Measurements from ENCODE around the gene ECSIT. TPM values are rescaled to one million over a fixed set of nuclear protein-coding genes. Genes with fewer than 3 reads are reported as not detected.

The ECSIT gene
- total and polyA plus RNA-seq, 12 donors = 28.7 to 122 (median 67.0) TPM

GRCh38 chr19:11556634-11557420, 27.9 kb upstream of the ECSIT start:
- Histone ChIP-seq H3K4me3 (no peak overlapping the region), H3K27me3 (no peaks in the 10 kb centered on the region), H3K9me3 (replicated peaks in 1 of 3) (no peaks in the 10 kb centered on the region), H3K4me1 (replicated peaks in 1 of 2) (peaks cover 14 to 32% of the 10 kb centered on the region in 2 donors), H3K36me3 (replicated peaks in 1 of 2) (peaks cover 0 to 20% of the 10 kb centered on the region in 2 donors), H3K27ac (no peak overlapping the region)
- 81 to 85% (median 83%) methylated on average over 4 of the region's 4 CpGs for WGBS, 4 donors
- no peak for TF ChIP-seq POLR2A (IDR thresholded peaks at IDR 0.05)
- no peak for TF ChIP-seq CTCF (IDR thresholded peaks at IDR 0.05)
- DNase-seq = no peak
- intact Hi-C loops (cut with DNase I) = no loop called here

GRCh38 chr19:11555246-11555645, 26.3 kb upstream of the ECSIT start:
- intact Hi-C loops (cut with DNase I) = no loop called here
- peaks cover 14 to 26% of the 10 kb centered on the region in 2 donors for H3K4me1 ChIP-seq (replicated peaks in 1 of 2)
- no peaks in the 10 kb centered on the region for H3K27me3 ChIP-seq
- H3K9me3 ChIP-seq (replicated peaks in 1 of 3) = no peaks in the 10 kb centered on the region
- TF ChIP-seq CTCF (IDR thresholded peaks at IDR 0.05) (no peak), POLR2A (IDR thresholded peaks at IDR 0.05) (no peak)
- 75 to 83% (median 80%) methylated on average over 5 to 6 of the region's 6 CpGs for WGBS, 4 donors
- H3K4me3 ChIP-seq = no peak overlapping the region
- no peak for DNase-seq
- H3K36me3 ChIP-seq (replicated peaks in 1 of 2) = peaks cover 0 to 20% of the 10 kb centered on the region in 2 donors
- H3K27ac ChIP-seq = no peak overlapping the region

GRCh38 chr19:11554160-11554559, 25.2 kb upstream of the ECSIT start:
- intact Hi-C loops (cut with DNase I) = no loop called here
- Histone ChIP-seq H3K27me3 (no peaks in the 10 kb centered on the region), H3K27ac (no peak overlapping the region), H3K36me3 (replicated peaks in 1 of 2) (peaks cover 0 to 20% of the 10 kb centered on the region in 2 donors), H3K4me3 (no peak overlapping the region), H3K9me3 (replicated peaks in 1 of 3) (no peaks in the 10 kb centered on the region), H3K4me1 (replicated peaks in 1 of 2) (peaks cover 6 to 19% of the 10 kb centered on the region in 2 donors)
- TF ChIP-seq CTCF (IDR thresholded peaks at IDR 0.05) (no peak), POLR2A (IDR thresholded peaks at IDR 0.05) (no peak)
- WGBS, 4 donors = 85 to 92% (median 87%) methylated on average over 9 to 12 of the region's 12 CpGs
- no peak for DNase-seq

- no peak overlapping the region for H3K27ac ChIP-seq
- H3K4me1 ChIP-seq (replicated peaks in 1 of 2) = peaks cover 0 to 11% of the 10 kb centered on the region in 2 donors
- WGBS, 4 donors = 73 to 86% (median 83%) methylated on average over 11 to 20 of the region's 20 CpGs
- intact Hi-C loops (cut with DNase I) = no loop called here
- no peak overlapping the region for H3K4me3 ChIP-seq
- no peak for DNase-seq
- H3K9me3 ChIP-seq (replicated peaks in 1 of 3) = no peaks in the 10 kb centered on the region
- TF ChIP-seq POLR2A (IDR thresholded peaks at IDR 0.05) = no peak
- TF ChIP-seq CTCF (IDR thresholded peaks at IDR 0.05) = no peak
- H3K36me3 ChIP-seq (replicated peaks in 1 of 2) = peaks cover 0 to 20% of the 10 kb centered on the region in 2 donors
- H3K27me3 ChIP-seq = no peaks in the 10 kb centered on the region
These were observed 23.9 kb upstream of the ECSIT start for GRCh38 chr19:11552666-11553372.

Measured in adrenal gland (tissue), 12 donors.